Nephron progenitor cell (in vitro differentiated cells): Measurements from ENCODE around the gene IFT81.

ENCODE experiments used
- DNase-seq: peaks from one replicate; pipeline ENCODE4 v3.0.0; 2021
- H3K27ac Mint-ChIP-seq: 2 replicates; pipeline ENCODE4 v1.8.0; 2021; ENCODE audit warnings: mild to moderate bottlenecking, moderate library complexity, mixed read lengths
- H3K27me3 Mint-ChIP-seq: 2 replicates; pipeline ENCODE4 v1.8.0; 2021; ENCODE audit warnings: mild to moderate bottlenecking, low read depth, mixed read lengths; ENCODE audit not compliant: poor library complexity
- H3K36me3 Mint-ChIP-seq: 2 replicates; pipeline ENCODE4 v1.8.0; 2021; ENCODE audit warnings: low read depth, mixed read lengths
- H3K4me1 Mint-ChIP-seq: 2 replicates; pipeline ENCODE4 v1.8.0; 2021; ENCODE audit warnings: mixed read lengths
- H3K4me3 Mint-ChIP-seq: 2 replicates; pipeline ENCODE4 v1.8.0; 2021; ENCODE audit warnings: mild to moderate bottlenecking, moderate library complexity, mixed read lengths
- H3K9me3 Mint-ChIP-seq: 2 replicates; pipeline ENCODE4 v1.8.0; 2021; ENCODE audit warnings: mild to moderate bottlenecking, moderate library complexity, mixed read lengths
- TF ChIP-seq, protein P1 (sequence below): fragments of 200-600 bp; sonication (generic); IDR thresholded peaks from 2 replicates; pipeline ENCODE4 v1.5.0; 2021; ENCODE audit warnings: antibody characterized with exemption

The IFT81 gene

DNA sequence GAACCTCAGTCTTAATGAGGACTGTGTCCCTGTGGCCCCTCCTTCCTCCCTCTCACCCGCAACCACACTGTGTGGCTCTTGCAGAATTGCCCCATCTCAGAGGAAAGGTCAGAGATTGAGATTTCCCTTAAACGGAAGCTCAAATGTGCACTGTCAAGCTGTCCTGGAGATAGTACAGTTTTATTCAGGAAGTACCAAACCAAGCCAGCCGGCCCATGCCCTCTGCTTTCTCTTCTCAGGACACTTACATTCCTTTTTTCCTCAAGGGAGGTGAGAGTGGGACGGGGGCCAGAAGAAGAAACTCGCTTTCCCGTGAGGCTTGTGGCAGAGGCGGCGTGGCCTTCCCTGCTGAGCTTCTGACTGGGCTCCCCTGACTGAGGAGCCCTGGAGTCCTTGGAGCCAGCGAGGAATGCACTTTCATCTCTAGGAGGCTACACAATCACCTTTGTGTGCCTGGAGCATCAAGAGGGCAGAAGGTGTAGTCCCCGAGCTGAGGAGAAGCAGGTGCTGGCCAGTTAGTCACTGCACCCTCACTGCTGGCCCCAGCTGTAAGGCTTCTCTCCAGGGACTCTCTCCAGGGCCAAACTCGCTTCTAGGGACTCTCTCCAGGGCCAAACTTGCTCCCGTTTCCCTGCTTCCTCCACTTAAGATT, 132.7 kb downstream of the IFT81 start:
- Mint-ChIP-seq H3K4me1 (peaks cover 18% of the 10 kb centered on the region), H3K36me3 (peaks cover 13% of the 10 kb centered on the region), H3K27ac (no peak overlapping the region), H3K9me3 (no peaks in the 10 kb centered on the region), H3K4me3 (no peak overlapping the region), H3K27me3 (peaks cover 4% of the 10 kb centered on the region)
- DNase-seq = no peak
- TF ChIP-seq, protein P1, sequence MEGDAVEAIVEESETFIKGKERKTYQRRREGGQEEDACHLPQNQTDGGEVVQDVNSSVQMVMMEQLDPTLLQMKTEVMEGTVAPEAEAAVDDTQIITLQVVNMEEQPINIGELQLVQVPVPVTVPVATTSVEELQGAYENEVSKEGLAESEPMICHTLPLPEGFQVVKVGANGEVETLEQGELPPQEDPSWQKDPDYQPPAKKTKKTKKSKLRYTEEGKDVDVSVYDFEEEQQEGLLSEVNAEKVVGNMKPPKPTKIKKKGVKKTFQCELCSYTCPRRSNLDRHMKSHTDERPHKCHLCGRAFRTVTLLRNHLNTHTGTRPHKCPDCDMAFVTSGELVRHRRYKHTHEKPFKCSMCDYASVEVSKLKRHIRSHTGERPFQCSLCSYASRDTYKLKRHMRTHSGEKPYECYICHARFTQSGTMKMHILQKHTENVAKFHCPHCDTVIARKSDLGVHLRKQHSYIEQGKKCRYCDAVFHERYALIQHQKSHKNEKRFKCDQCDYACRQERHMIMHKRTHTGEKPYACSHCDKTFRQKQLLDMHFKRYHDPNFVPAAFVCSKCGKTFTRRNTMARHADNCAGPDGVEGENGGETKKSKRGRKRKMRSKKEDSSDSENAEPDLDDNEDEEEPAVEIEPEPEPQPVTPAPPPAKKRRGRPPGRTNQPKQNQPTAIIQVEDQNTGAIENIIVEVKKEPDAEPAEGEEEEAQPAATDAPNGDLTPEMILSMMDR = no peak

DNA sequence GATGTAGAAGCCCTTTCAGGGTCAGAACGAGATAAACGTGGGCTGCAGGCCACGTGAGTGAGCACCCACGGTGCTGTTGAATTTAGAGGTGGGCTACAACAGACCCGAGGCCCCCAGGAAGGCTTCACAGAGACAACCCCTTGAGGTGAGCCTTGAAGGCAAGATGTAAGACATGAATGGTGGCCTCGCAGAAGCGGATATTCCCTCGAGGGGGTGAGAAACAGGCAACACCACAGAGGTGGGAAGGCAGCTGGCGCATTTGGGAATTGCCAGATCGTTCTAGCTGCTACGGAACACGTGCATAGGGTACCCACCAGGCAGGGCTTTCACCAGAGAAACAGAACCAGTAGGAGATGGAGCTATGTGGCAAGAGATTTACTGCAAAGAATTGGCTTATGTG, 134.3 kb downstream of the IFT81 start:
- DNase-seq = no peak
- TF ChIP-seq, protein P1 = no peak
- Mint-ChIP-seq H3K9me3 (no peaks in the 10 kb centered on the region), H3K27me3 (peaks cover 4% of the 10 kb centered on the region), H3K36me3 (peaks cover 13% of the 10 kb centered on the region), H3K4me1 (peaks cover 9% of the 10 kb centered on the region), H3K27ac (no peak overlapping the region), H3K4me3 (no peak overlapping the region)

DNA sequence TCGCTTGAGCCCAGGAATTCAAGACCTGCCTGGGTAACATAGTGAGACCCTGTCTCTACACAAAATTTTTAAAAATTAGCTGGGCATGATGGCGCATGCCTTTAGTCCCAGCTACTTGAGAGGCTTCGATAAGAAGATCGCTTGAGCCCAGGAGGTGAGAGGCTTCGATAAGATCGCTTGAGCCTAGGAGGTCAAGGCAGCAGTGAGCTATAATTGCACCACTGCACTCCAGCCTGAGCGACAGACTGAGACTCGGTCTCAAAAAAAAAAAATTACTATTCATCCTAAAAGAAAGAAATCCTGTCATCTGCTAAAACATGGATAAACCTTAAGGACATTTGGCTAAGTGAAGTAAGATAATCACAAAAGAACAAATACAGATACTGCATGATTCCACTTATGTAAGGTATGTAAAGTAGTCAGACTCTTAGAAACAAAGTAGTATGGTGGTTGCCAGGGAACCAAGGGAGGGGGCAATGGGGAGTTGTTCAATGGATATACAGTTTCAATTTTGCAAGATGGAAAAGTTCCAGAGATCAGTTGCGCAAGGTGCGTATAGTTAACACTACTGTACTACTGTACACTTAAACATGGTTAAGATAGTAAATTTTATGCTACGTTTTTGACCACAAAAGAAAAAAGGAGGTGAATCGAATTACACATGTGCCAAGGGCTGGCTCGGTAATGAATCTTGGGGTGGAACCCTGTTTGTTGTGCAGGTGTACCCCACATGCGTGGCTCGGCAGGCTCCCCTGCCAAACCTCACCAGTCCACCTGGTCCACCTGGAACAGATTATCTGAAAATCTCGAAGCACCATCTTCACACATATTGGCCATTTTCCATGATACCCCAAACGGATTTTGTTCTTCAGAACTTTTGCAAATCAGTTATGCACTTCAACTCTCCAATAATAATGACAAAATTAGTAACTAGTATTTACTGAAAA, 138.6 kb downstream of the IFT81 start:
- H3K36me3 Mint-ChIP-seq = no peaks in the 10 kb centered on the region
- H3K27ac Mint-ChIP-seq = peak overlapping the region; percentile 52
- no peaks in the 10 kb centered on the region for H3K9me3 Mint-ChIP-seq
- TF ChIP-seq, protein P1 = no peak
- H3K27me3 Mint-ChIP-seq = peaks cover 4% of the 10 kb centered on the region
- peaks cover 18% of the 10 kb centered on the region for H3K4me1 Mint-ChIP-seq
- H3K4me3 Mint-ChIP-seq = no peak overlapping the region
- no peak for DNase-seq

DNA sequence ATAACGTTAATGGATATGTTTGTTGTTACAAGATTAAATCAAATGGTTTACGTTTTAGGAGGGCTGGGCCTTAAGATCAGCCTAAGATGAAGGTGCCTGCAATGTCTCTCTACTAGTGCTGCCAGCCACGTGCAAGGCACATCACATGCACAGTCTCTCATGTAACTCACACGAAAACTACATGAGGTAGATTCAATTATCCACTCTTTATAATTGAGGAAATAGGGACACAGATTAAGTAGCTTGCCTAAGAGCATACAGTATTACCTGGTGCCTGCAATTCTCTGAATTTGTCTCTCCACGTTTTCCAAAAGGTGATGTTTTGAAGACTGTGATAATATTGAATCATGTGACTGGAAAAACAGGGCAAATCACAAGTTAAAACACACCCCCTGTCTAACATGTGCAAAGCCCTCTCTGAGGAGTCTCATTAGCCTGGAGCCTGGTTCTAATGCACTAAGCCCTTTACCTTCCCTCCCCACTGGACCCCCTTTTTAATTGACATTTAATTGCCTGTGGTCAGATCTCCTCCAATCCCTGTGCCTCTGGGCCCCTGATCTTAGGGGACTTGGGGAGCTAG, 142.3 kb downstream of the IFT81 start:
- TF ChIP-seq, protein P1 = no peak
- Mint-ChIP-seq H3K4me3 (no peak overlapping the region), H3K4me1 (peaks cover 46% of the 10 kb centered on the region), H3K27me3 (peaks cover 7% of the 10 kb centered on the region), H3K27ac (no peak overlapping the region), H3K9me3 (no peaks in the 10 kb centered on the region), H3K36me3 (no peaks in the 10 kb centered on the region)
- DNase-seq = no peak

DNA sequence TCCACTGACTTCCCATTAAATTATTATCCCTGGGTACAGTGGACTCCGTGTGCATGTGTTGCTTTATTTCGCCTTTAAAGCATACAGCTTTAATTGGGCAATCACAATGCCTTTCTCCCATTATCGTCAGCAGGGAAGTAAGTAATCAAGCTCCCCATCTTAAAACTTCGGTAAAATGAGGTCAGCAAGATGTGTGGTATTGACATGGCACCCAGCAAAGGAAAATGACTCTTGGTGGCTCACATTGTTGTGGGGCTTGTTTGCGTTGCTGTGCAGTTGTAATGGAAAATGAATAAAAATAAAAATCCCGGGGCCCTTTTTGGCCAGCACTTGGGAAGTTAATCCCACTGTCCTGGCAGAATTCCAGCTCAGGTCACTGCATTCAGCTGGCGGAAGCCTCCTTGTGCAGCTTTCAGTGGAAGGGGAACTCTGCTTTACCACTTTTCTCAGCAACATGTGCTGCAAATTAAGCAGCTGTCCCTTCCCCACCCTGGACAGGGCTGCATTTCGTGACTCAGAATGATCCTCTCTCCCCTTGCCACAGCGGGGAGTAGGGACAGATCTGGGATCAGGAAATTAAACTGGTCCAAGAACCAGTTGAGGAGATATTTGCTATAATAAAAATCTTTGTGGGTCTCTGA, 142.9 kb downstream of the IFT81 start:
- H3K27ac Mint-ChIP-seq = no peak overlapping the region
- no peaks in the 10 kb centered on the region for H3K9me3 Mint-ChIP-seq
- peaks cover 52% of the 10 kb centered on the region for H3K4me1 Mint-ChIP-seq
- no peaks in the 10 kb centered on the region for H3K36me3 Mint-ChIP-seq
- H3K27me3 Mint-ChIP-seq = peaks cover 4% of the 10 kb centered on the region
- no peak overlapping the region for H3K4me3 Mint-ChIP-seq
- no peak for DNase-seq
- TF ChIP-seq, protein P1 = no peak
